Activated naive CD4-positive, alpha-beta T cell treated with anti-CD3 and anti-CD28 coated beads for 36 hours (primary cell): ENCODE results near the gene PITRM1. TPM values are rescaled to one million over a fixed set of nuclear protein-coding genes. Genes with fewer than 3 reads are reported as not detected.

Experiments
- total RNA-seq, 2 experiments: library from RNA; stranded (reverse); gene quantifications; one replicate each; pipeline ENCODE4 v1.2.3, GENCODE V29; 2021

PITRM1 gene
- total RNA-seq, 2 experiments from 2014 or later, result 65.6 to 74.5 TPM

Other genes starting within 250 kb of the PITRM1 start
- gene PFKP, start 105.2 kb downstream of the PITRM1 start, total RNA-seq, result 10 to 100 TPM; 96.2 to 99.7 TPM